Coronary artery (tissue), 2 donors: Measurements from ENCODE around the gene MTA3.

Experiments used
- DNase-seq: peaks from one replicate; pipeline ENCODE4 v3.0.0-alpha.2; 2017; ENCODE audit warnings: low spot score
- H3K27ac ChIP-seq, 2 donors: fragments of 200-600 bp; sonication (generic); one replicate each; pipeline ENCODE4 v1.5.1; 2016 to 2019
- H3K4me3 ChIP-seq: fragments of 200-600 bp; sonication (generic); 2 replicates; pipeline ENCODE4 v1.5.1; 2016; ENCODE audit warnings: mild to moderate bottlenecking, moderate library complexity
- TF ChIP-seq, protein P1 (sequence below): fragments of 200-600 bp; sonication (generic); IDR thresholded peaks from one replicate; pipeline ENCODE4 v1.5.1; 2019; ENCODE audit warnings: antibody characterized with exemption

MTA3 gene

DNA sequence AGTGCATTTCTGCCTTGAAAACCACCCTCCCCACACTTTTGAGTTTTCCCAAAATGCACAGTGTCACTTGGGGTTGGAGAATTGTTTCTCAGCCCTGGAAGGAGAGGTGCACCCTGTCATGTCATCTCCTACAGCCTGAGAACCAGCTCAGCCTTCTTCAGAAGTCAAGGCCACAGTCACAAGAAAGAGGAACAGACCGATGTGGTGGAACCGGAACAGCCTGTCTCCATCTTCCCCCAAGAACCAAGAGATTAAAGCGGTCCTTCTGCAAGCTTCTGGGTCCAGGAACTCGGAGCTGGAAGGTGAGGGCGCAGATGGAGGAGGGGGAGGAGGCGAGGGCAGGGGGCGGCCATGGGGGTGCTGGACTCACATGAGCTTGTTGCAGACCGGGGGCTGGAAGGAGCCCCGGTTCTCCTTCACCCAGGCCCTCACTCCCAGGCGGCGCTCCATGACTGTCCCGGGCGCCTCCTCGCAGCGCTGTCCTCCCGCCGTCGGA is 223.7 kb downstream of the MTA3 start:
- TF ChIP-seq, protein P1, sequence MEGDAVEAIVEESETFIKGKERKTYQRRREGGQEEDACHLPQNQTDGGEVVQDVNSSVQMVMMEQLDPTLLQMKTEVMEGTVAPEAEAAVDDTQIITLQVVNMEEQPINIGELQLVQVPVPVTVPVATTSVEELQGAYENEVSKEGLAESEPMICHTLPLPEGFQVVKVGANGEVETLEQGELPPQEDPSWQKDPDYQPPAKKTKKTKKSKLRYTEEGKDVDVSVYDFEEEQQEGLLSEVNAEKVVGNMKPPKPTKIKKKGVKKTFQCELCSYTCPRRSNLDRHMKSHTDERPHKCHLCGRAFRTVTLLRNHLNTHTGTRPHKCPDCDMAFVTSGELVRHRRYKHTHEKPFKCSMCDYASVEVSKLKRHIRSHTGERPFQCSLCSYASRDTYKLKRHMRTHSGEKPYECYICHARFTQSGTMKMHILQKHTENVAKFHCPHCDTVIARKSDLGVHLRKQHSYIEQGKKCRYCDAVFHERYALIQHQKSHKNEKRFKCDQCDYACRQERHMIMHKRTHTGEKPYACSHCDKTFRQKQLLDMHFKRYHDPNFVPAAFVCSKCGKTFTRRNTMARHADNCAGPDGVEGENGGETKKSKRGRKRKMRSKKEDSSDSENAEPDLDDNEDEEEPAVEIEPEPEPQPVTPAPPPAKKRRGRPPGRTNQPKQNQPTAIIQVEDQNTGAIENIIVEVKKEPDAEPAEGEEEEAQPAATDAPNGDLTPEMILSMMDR = no peak
- peak overlapping the region; percentile 93 to 96 for H3K27ac ChIP-seq
- DNase-seq = no peak
- H3K4me3 ChIP-seq = peak overlapping the region; percentile 82

DNA sequence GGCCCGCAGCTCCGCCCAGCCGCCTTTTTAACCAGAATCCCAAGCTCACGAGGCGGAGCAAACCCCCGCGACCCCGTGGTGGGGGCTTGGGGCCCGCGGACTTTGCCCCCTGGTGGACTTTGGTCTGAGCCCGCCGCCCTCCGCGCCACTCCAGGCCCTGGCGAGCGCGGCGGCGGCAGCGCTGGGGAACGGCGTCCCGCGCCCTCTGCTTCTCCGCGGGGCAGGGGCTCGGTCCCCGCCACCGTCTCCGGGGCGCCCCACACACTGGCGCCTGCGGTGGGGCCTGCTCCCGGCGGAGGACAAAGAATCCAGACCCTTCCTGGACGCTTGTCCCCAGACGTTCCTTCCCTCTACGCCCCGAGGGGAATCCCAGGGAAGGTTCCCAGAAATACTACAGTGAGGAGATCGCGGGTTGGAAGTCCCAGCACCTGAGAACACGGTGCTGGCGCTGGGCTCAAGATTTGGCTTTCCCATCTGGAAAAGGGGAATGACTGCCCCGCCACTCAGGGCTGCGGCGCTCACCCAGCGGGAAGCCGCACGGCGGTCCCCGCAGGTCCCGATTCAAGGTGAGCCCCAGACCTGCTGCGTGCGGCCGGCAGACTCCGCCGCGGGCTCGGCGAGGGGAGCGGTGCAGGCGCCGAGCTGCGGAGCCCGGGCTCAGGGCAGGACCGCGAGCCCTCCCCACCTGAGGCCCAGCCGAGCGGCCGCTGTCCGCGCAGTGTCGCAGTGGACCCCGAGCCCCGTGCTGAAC is 224.3 kb downstream of the MTA3 start, which contains the start of gene HAAO:
Gene HAAO, minus strand, starts transcription at position 1 of the 751 bp plus-strand sequence. CDS start 47 bp downstream, outside the sequence.
- TF ChIP-seq, protein P1 = no peak
- Histone ChIP-seq H3K27ac (peak within 1 kb of the TSS; percentile 93 to 96), H3K4me3 (peak within 1 kb of the TSS; percentile 82)
- no peak for DNase-seq

DNA sequence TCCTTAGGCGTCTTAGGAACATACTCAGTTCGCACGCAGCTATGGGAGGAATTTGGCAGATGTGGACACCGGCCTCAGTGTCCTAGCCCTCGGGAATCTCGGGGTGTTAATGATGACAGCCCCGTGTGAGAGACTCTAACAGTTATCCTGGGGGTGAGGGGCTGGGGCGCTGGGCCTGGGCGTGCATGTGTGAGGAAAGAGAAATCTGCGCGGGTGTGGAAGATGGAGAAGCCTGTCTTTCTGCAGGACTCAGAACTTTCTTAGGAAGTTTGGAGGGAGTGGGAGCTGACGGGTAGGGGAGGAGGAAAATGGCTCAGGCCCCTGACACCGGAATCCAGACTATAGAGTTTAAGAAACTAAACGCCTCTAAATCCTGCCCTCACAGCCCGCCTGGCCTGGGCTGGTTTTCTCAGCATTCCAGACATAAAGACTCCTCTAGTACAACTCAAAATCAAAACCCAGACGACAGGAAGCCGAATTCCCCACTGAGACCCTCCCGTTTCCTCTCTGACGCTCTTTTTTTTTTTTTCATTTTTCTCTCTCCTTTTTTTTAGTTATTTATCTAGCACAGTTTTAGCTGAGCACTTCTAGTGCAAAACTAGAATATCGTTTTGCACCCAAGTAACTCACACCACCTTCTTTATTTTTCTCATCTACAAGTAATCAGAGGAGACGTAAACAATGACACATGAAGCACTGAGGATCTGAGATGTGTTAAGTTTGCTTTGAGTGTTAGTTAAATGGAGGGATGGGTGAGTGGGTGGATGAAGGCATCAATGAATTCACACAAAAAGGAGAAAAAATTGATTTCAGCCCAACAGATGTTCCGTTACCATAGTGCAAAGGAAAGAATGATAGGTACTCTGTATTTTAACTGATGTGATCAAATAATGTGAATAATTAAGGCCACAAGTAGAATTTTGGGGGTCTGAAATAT is 225.2 kb downstream of the MTA3 start:
- H3K27ac ChIP-seq = peak overlapping the region; percentile 93 to 96
- peak overlapping the region; percentile 82 for H3K4me3 ChIP-seq
- no peak for DNase-seq
- TF ChIP-seq, protein P1 = no peak

DNA sequence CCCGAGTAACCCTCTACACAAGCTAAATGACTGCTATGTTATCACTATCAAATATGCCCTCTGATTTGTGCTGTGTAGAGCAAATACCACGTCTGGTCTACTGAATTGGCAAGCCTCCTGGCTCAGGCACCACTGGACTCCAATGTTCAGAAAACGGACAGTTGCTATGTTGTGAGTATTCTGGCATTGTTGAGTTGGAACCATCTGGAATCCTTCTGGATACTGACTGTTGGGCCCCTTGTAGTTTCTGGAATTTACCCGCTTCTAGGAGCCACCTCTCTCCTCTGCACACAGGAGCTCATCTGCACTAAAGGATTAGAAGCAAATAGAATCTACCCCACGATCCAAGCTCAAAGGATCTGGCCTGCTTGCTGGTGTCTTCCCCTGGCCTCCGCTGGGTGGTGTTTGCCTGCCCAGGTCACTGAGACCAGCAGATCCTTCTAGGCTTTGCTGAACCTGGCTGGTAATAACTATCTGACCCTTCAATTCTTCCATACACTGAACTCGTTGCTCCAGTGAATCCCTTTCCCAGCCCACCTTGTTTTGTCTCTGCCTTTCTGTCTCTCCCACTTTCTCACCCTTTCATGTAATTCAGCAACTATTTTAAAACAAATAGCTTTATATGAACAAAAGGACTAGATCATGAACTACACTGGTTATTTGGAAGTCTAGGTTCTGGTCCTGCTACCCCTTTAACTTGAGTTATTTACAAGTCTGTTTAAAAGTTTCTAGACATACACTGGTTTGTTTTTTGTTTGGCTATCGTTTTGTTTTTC is 226.0 kb downstream of the MTA3 start:
- H3K27ac ChIP-seq = peak overlapping the region; percentile 93 to 96
- TF ChIP-seq, protein P1 = no peak
- no peak for DNase-seq
- H3K4me3 ChIP-seq = peak overlapping the region; percentile 82

DNA sequence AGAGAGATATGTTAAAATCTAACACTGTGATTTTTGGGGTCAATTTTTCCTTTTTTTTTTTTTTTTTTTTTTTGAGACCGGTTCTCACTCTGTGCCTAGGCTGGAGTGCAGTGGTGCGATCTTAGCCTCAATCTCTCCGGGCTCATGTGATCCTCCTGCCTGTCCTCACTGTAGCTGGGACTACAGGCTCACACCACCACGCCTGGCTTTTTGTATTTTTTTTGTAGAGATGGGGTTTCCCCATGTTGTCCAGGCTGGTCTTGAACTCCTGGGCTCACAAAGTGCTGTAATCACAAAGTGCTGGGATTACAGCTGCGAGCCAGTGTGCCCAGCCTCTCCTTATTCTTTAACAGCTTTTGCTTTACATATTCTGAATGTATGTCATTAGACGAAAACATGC is 226.8 kb downstream of the MTA3 start:
- no peak for DNase-seq
- Histone ChIP-seq H3K4me3 (no peak overlapping the region), H3K27ac (peak overlapping the region; percentile 66 to 70)
- TF ChIP-seq, protein P1 = no peak

DNA sequence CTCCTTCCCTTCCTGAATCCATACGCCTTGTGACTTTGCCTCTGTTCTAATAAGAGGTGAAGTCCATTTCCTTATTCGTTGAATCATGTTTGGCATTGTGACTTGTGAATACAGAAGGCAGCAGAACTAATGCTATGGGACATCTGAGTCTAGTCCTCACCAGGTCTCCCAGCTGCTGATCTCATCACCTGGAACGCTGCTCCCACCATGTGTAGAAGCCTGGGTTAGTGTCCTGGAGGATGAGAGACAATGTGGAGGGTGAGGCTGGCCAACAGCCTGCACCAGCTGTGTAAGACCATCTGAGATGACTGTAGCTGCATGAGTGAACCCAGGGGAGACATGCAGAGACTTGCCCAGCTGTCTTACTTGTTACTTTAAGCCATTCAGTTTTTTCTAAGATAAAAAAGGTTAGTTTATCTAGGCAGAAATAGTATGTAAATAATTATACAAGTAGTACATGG is 227.4 kb downstream of the MTA3 start:
- H3K27ac ChIP-seq = peak overlapping the region; percentile 66 to 70
- TF ChIP-seq, protein P1 = no peak
- DNase-seq = no peak
- H3K4me3 ChIP-seq = no peak overlapping the region
